GM12878 (cell line): ENCODE results near the gene NRP2. TPM values are rescaled to one million over a fixed set of nuclear protein-coding genes. Genes with fewer than 3 reads are reported as not detected.

Source experiments
- ATAC-seq: fragments of 200-7000 bp; cut with Tn5 transposase; 3 replicates; pipeline ENCODE4 v1.9.1; 2020; ENCODE audit warnings: mild to moderate bottlenecking, moderate library complexity
- BruUV-seq: library from RNA; stranded (reverse); fragments of 400-500 nt; replicated peaks from 2 replicates; lab custom pipeline; 2021; lab: Mats Ljungman, UMichigan
- CTCF ChIA-PET: fragments of 300-600 bp; sonication (Branson Sonifier 250); formaldehyde crosslinking; extraction: SDS; loops from one replicate; lab custom pipeline; 2021; ENCODE audit warnings: inconsistent platforms; lab: Yijun Ruan, JAX
- POLR2A ChIA-PET: fragments of 350-600 bp; formaldehyde crosslinking; extraction: SDS; loops from one replicate; lab custom pipeline; 2021; ENCODE audit warnings: inconsistent platforms; lab: Charles Lee
- RAD21 ChIA-PET: fragments of 300-600 bp; sonication (Branson Sonifier 250); formaldehyde crosslinking; loops from one replicate; lab custom pipeline; 2023; ENCODE audit warnings: antibody characterized with exemption; ENCODE audit not compliant: unreplicated experiment; lab: Charles Lee
- SMC1A ChIA-PET: fragments of 300-600 bp; sonication (Branson Sonifier 250); formaldehyde crosslinking; loops from one replicate; lab custom pipeline; 2023; ENCODE audit not compliant: unreplicated experiment, uncharacterized antibody; lab: Charles Lee
- DNase-seq: peaks from one replicate; pipeline ENCODE4 v3.0.0-alpha.2; 2011; ENCODE audit warnings: low read depth, low spot score
- FAIRE-seq: peaks from 3 replicates; lab custom pipeline; 2011; peaks lifted over from hg19 to GRCh38; lab: Jason Lieb, UNC
- H2AFZ ChIP-seq: 2 replicates; pipeline ENCODE4 v1.6.0; 2011; ENCODE audit warnings: low read depth, low read length, control low read depth; ENCODE audit not compliant: control insufficient read depth
- H3K27ac ChIP-seq: 2 replicates; pipeline ENCODE4 v1.5.1; 2011; ENCODE audit warnings: control low read depth; ENCODE audit not compliant: control insufficient read depth, insufficient read depth
- H3K27me3 ChIP-seq, 2 experiments: replicated peaks in 1 of 2; 2 replicates each; pipeline versions ENCODE4 v1.6.0 to v1.6.1; 2011; ENCODE audit warnings: low read length in 1 of 2; ENCODE audit not compliant: control insufficient read depth in 2 of 2, insufficient read depth in 2 of 2
- H3K36me3 ChIP-seq, 2 experiments: 2 replicates each; pipeline ENCODE4 v1.5.1; 2011; ENCODE audit warnings: low read length in 1 of 2; ENCODE audit not compliant: control insufficient read depth in 2 of 2, insufficient read depth in 2 of 2
- H3K4me1 ChIP-seq: 2 replicates; pipeline ENCODE4 v1.6.1; 2011; ENCODE audit warnings: mild to moderate bottlenecking, low read length, moderate library complexity, mixed read lengths; ENCODE audit not compliant: control insufficient read depth, insufficient read depth
- H3K4me2 ChIP-seq: 2 replicates; pipeline ENCODE4 v1.6.0; 2011; ENCODE audit warnings: control low read depth; ENCODE audit not compliant: control insufficient read depth, insufficient read depth
- H3K4me3 ChIP-seq: fragments of 200-600 bp; sonication (generic); 2 replicates; pipeline ENCODE4 v1.5.1; 2016
- H3K79me2 ChIP-seq: 2 replicates; pipeline ENCODE4 v1.6.0; 2011; ENCODE audit warnings: low read length; ENCODE audit not compliant: control insufficient read depth, insufficient read depth
- H3K9ac ChIP-seq: 2 replicates; pipeline ENCODE4 v1.8.0; 2011; ENCODE audit warnings: low read length, control low read depth, mixed read lengths; ENCODE audit not compliant: control insufficient read depth, insufficient read depth
- H3K9me3 ChIP-seq: replicated peaks from 3 replicates; pipeline ENCODE4 v1.5.1; 2011; ENCODE audit warnings: mild to moderate bottlenecking, low read length; ENCODE audit not compliant: control insufficient read depth, insufficient read depth
- H4K20me1 ChIP-seq: 2 replicates; pipeline ENCODE4 v1.6.0; 2011; ENCODE audit not compliant: control insufficient read depth, insufficient read depth
- BCL11A ChIP-seq: IDR thresholded peaks from 2 replicates; pipeline ENCODE4 v1.6.1; 2011; ENCODE audit warnings: low read depth, low read length
- CBX3 ChIP-seq: fragments of 200-600 bp; sonication (generic); IDR thresholded peaks from 2 replicates; pipeline ENCODE4 v1.6.1; 2016; ENCODE audit warnings: low read depth, borderline replicate concordance
- EED ChIP-seq: sonication (generic); IDR thresholded peaks from 2 replicates; pipeline ENCODE4 v1.6.1; 2016; ENCODE audit warnings: antibody characterized with exemption, low read depth
- EGR1 ChIP-seq, 2 experiments: IDR thresholded peaks; 1 replicate in 1 of 2; 2 replicates in 1 of 2; pipeline ENCODE4 v1.6.1; 2011 to 2012; ENCODE audit warnings: low read depth in 2 of 2, low read length in 2 of 2, borderline replicate concordance in 1 of 2, mild to moderate bottlenecking in 1 of 2, moderate library complexity in 1 of 2
- EP300 ChIP-seq, 2 experiments: fragments of 150-350 bp in 1 of 2; IDR thresholded peaks; 2 replicates each; pipeline ENCODE4 v1.6.1; 2011 to 2012; ENCODE audit warnings: low read depth in 2 of 2, low read length in 2 of 2, borderline replicate concordance in 1 of 2, improper control_type of control experiment in 1 of 2, inconsistent platforms in 1 of 2; ENCODE audit not compliant: control insufficient read depth in 1 of 2
- EZH2 ChIP-seq: IDR thresholded peaks from 2 replicates; pipeline ENCODE4 v1.6.1; 2012; ENCODE audit warnings: low read depth, mild to moderate bottlenecking, control low read depth, inconsistent platforms, low read length, borderline replicate concordance; ENCODE audit not compliant: control insufficient read depth
- GABPA ChIP-seq: IDR thresholded peaks from 2 replicates; pipeline ENCODE4 v1.6.1; 2014; ENCODE audit warnings: antibody characterized with exemption, low read depth, mild to moderate bottlenecking, inconsistent platforms
- HCFC1 ChIP-seq: fragments of 150-350 bp; IDR thresholded peaks from 2 replicates; pipeline ENCODE4 v1.6.1; 2014; ENCODE audit warnings: low read length
- HDAC6 ChIP-seq: fragments of 200-600 bp; sonication (generic); IDR thresholded peaks from one replicate; pipeline ENCODE4 v1.8.0; 2017; ENCODE audit warnings: antibody characterized with exemption; ENCODE audit not compliant: unreplicated experiment
- JUND ChIP-seq: IDR thresholded peaks from 2 replicates; pipeline ENCODE4 v1.6.1; 2012; ENCODE audit warnings: low read depth, mild to moderate bottlenecking, low read length, improper control_type of control experiment, moderate library complexity
- LARP7 ChIP-seq: fragments of 450-650 bp; IDR thresholded peaks from 2 replicates; pipeline ENCODE4 v1.6.1; 2017; ENCODE audit warnings: mild to moderate bottlenecking
- RCOR1 ChIP-seq: conservative IDR thresholded peaks from 2 replicates; pipeline ENCODE4 v1.6.1; 2012; ENCODE audit warnings: low read depth, low read length, improper control_type of control experiment
- SMAD1 ChIP-seq: fragments of 450-650 bp; IDR thresholded peaks from 2 replicates; pipeline ENCODE4 v1.6.1; 2018; ENCODE audit warnings: mild to moderate bottlenecking, low read depth; ENCODE audit not compliant: partially characterized antibody
- SPI1 ChIP-seq: IDR thresholded peaks from 2 replicates; pipeline ENCODE4 v1.6.1; 2011; ENCODE audit warnings: low read depth, mild to moderate bottlenecking, low read length, moderate library complexity, borderline replicate concordance; ENCODE audit not compliant: insufficient read depth
- STAT1 ChIP-seq: fragments of 450-650 bp; conservative IDR thresholded peaks from 2 replicates; pipeline ENCODE4 v1.6.1; 2014; ENCODE audit warnings: antibody characterized with exemption, mild to moderate bottlenecking
- TCF7 ChIP-seq: IDR thresholded peaks from 2 replicates; pipeline ENCODE4 v1.6.1; 2014; ENCODE audit warnings: antibody characterized with exemption, borderline replicate concordance
- WGBS: methylation state at CpG from one replicate; pipeline ENCODE4 v1.1.6; 2016; ENCODE audit warnings: low lambda C conversion rate; ENCODE audit not compliant: insufficient replicate concordance, insufficient coverage; ENCODE audit errors: missing lambda C conversion rate; 5-methylcytosine and 5-hydroxymethylcytosine counted together
- in situ Hi-C: fragments of 300-500 bp; cut with MboI; formaldehyde crosslinking; loops from 9 replicates; pipeline ENCODE4 v1.14.3; 2018; ENCODE audit warnings: mixed read lengths
- intact Hi-C: fragments of 100-400 bp; cut with micrococcal nuclease; formaldehyde crosslinking; loops from one replicate; pipeline ENCODE4 v1.14.2; 2022; ENCODE audit not compliant: unreplicated experiment
- polyA plus RNA-seq, 11 experiments: library from polyadenylated mRNA; depleted of rRNA in 4 of 11; unstranded in 6 of 11; stranded (reverse) in 5 of 11; fragments of >200 nt; fragmentation: Nextera tagmentation in 4 of 11; fragmentation: Illumina TruSeq in 1 of 11; extraction: Ambion mirVana in 4 of 11; extraction: Trizol in 1 of 11; gene quantifications; 1 replicate in 1 of 11; 2 replicates in 10 of 11; pipeline versions ENCODE4 v1.2.1 to v1.2.3, GENCODE V29; 2011 to 2016; ENCODE audit warnings: inconsistent platforms in 2 of 11, missing spikeins in 2 of 11, low read depth in 1 of 11
- total RNA-seq, 4 experiments: library from RNA; depleted of rRNA in 3 of 4; stranded (reverse); fragments of >200 nt in 3 of 4; fragmentation: Illumina TruSeq in 1 of 4; extraction: Trizol in 1 of 4; gene quantifications; 2 replicates each; pipeline versions ENCODE4 v1.2.1 to v1.2.3, GENCODE V29; 2013 to 2021
- TF ChIP-seq, protein P1 (sequence below): fragments of 450-650 bp; IDR thresholded peaks from 2 replicates; pipeline ENCODE4 v1.6.1; 2016; ENCODE audit warnings: mild to moderate bottlenecking
- TF ChIP-seq, protein P2 (sequence below): fragments of 450-650 bp; IDR thresholded peaks from 2 replicates; pipeline ENCODE4 v1.6.1; 2016; ENCODE audit warnings: mild to moderate bottlenecking
- TF ChIP-seq, protein P3 (sequence below): fragments of 450-650 bp; IDR thresholded peaks from 2 replicates; pipeline ENCODE4 v1.6.1; 2017; ENCODE audit warnings: antibody characterized with exemption, mild to moderate bottlenecking, moderate library complexity

NRP2 gene
- total and polyA plus RNA-seq, 10 of the 15 experiments (the other 5 are each of a cell fraction or from before 2014, with no cell fraction given), result 0.06 to 1.2 (median 0.46) TPM

DNA sequence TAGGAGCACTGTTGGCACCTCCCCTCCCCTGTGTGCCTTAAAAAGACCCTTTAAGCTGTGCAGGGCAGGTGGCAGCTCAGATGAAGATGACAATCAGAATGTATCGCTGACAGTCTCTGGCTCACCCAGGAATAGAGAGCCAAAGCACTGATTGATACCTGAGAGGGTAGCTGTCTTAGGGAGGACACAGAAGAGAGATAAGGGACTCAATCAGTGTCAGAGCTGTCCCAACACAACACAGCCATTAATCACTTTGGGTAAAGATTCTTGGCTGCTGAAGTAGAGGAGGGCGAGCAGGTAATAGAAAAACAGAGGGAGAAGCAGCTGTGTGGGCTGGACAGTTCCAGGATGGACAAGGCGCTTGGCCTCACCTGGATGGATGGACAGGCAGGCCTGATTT, 124.9 kb downstream of the NRP2 start:
- Histone ChIP-seq H3K27me3 (peaks cover 0 to 1% of the 10 kb centered on the region in 2 experiments; a peak in 1 of 4 replicates), H3K9me3 (no peaks in the 10 kb centered on the region), H3K9ac (no peak overlapping the region), H3K36me3 (no peaks in the 10 kb centered on the region), H3K4me1 (no peaks in the 10 kb centered on the region), H3K27ac (no peak overlapping the region), H2AFZ (no peak overlapping the region), H3K79me2 (no peaks in the 10 kb centered on the region), H3K4me3 (no peak overlapping the region), H3K4me2 (no peak overlapping the region), H4K20me1 (no peaks in the 10 kb centered on the region)
- no TSS peak for BruUV-seq
- intact Hi-C loops, result no loop called here
- in situ Hi-C loops, result no loop called here
- POLR2A ChIA-PET, result no interaction called here
- DNase-seq, result no peak
- ATAC-seq, result no peak
- RAD21 ChIA-PET, result no interaction called here
- SMC1A ChIA-PET, result no interaction called here
- FAIRE-seq, result no peak
- 63% methylated on average over 3 of the region's 3 CpGs for WGBS
- CTCF ChIA-PET, result no interaction called here
- TF ChIP-seq SMAD1 (no peak), EGR1 (IDR thresholded peaks at IDR 0.05; ENCODE audit: borderline replicate concordance in 1 of 2, low read depth in 2 of 2, low read length in 2 of 2) (no peak), JUND (no peak), CBX3 (no peak), EZH2 (no peak), GABPA (no peak), LARP7 (no peak), RCOR1 (no peak), STAT1 (no peak), HCFC1 (no peak), EED (no peak), BCL11A (no peak), SPI1 (no peak), HDAC6 (no peak), TCF7 (no peak), EP300 (IDR thresholded peaks at IDR 0.05; ENCODE audit: borderline replicate concordance in 1 of 2, control insufficient read depth in 1 of 2, low read depth in 2 of 2, low read length in 2 of 2) (no peak)
- TF ChIP-seq, protein P1, sequence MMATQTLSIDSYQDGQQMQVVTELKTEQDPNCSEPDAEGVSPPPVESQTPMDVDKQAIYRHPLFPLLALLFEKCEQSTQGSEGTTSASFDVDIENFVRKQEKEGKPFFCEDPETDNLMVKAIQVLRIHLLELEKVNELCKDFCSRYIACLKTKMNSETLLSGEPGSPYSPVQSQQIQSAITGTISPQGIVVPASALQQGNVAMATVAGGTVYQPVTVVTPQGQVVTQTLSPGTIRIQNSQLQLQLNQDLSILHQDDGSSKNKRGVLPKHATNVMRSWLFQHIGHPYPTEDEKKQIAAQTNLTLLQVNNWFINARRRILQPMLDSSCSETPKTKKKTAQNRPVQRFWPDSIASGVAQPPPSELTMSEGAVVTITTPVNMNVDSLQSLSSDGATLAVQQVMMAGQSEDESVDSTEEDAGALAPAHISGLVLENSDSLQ, result no peak
- TF ChIP-seq, protein P2, sequence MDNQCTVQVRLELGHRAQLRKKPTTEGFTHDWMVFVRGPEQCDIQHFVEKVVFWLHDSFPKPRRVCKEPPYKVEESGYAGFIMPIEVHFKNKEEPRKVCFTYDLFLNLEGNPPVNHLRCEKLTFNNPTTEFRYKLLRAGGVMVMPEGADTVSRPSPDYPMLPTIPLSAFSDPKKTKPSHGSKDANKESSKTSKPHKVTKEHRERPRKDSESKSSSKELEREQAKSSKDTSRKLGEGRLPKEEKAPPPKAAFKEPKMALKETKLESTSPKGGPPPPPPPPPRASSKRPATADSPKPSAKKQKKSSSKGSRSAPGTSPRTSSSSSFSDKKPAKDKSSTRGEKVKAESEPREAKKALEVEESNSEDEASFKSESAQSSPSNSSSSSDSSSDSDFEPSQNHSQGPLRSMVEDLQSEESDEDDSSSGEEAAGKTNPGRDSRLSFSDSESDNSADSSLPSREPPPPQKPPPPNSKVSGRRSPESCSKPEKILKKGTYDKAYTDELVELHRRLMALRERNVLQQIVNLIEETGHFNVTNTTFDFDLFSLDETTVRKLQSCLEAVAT, result no peak
- TF ChIP-seq, protein P3, sequence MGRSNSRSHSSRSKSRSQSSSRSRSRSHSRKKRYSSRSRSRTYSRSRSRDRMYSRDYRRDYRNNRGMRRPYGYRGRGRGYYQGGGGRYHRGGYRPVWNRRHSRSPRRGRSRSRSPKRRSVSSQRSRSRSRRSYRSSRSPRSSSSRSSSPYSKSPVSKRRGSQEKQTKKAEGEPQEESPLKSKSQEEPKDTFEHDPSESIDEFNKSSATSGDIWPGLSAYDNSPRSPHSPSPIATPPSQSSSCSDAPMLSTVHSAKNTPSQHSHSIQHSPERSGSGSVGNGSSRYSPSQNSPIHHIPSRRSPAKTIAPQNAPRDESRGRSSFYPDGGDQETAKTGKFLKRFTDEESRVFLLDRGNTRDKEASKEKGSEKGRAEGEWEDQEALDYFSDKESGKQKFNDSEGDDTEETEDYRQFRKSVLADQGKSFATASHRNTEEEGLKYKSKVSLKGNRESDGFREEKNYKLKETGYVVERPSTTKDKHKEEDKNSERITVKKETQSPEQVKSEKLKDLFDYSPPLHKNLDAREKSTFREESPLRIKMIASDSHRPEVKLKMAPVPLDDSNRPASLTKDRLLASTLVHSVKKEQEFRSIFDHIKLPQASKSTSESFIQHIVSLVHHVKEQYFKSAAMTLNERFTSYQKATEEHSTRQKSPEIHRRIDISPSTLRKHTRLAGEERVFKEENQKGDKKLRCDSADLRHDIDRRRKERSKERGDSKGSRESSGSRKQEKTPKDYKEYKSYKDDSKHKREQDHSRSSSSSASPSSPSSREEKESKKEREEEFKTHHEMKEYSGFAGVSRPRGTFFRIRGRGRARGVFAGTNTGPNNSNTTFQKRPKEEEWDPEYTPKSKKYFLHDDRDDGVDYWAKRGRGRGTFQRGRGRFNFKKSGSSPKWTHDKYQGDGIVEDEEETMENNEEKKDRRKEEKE, result no peak
